ENCODE data around the gene PTGS1.
"Not testable (repeated sequence)": the region's sequence is repeated elsewhere in the genome, so short reads cannot be mapped to it uniquely, and the experiment has no call there.

PTGS1 gene

GRCh38 chr9:122370869-122371755 lies at the start of gene PTGS1:
Gene PTGS1 (plus strand): TSS chr9:122371024. CDS start chr9:122371085, 61 bp downstream.
- H3K4me3 ChIP-seq (ENCODE audit: low read length in 2 of 2), result peak within 1 kb of the TSS; percentile 52 to 71
- H3K27ac ChIP-seq (ENCODE audit: low read depth in 2 of 2, low read length in 2 of 2), result peak within 1 kb of the TSS; percentile 50 to 70
- peaks cover 15 to 17% of the 10 kb centered on the region in 2 donors for H3K4me1 ChIP-seq (ENCODE audit: control insufficient read depth in 2 of 2, insufficient read depth in 2 of 2, low read length in 2 of 2)
- H3K36me3 ChIP-seq (ENCODE audit: control insufficient read depth in 2 of 2, insufficient read depth in 2 of 2, low read length in 2 of 2), result no peaks in the 10 kb centered on the region
- H3K27me3 ChIP-seq (ENCODE audit: control insufficient read depth in 2 of 2, insufficient read depth in 2 of 2, low read length in 2 of 2), result peaks cover 0 to 3% of the 10 kb centered on the region in 2 donors
- H3K9ac ChIP-seq (ENCODE audit: low read depth in 1 of 2, low read length in 2 of 2), result peak within 1 kb of the TSS; percentile 44 to 45
- no peaks in the 10 kb centered on the region for H3K9me3 ChIP-seq (ENCODE audit: control insufficient read depth in 2 of 2, low read length in 2 of 2)

- H3K27me3 ChIP-seq (ENCODE audit: control insufficient read depth in 2 of 2, insufficient read depth in 2 of 2, low read length in 2 of 2), result no peaks in the 10 kb centered on the region
- H3K9me3 ChIP-seq (ENCODE audit: control insufficient read depth in 2 of 2, low read length in 2 of 2), result no peaks in the 10 kb centered on the region
- H3K36me3 ChIP-seq (ENCODE audit: control insufficient read depth in 2 of 2, insufficient read depth in 2 of 2, low read length in 2 of 2), result peaks cover 17 to 18% of the 10 kb centered on the region in 2 donors
- H3K27ac ChIP-seq (ENCODE audit: low read depth in 2 of 2, low read length in 2 of 2), result no peak overlapping the region
- H3K9ac ChIP-seq (ENCODE audit: low read depth in 1 of 2, low read length in 2 of 2), result no peak overlapping the region
- no peak overlapping the region for H3K4me3 ChIP-seq (ENCODE audit: low read length in 2 of 2)
- H3K4me1 ChIP-seq (ENCODE audit: control insufficient read depth in 2 of 2, insufficient read depth in 2 of 2, low read length in 2 of 2), result no peaks in the 10 kb centered on the region
Observed at GRCh38 chr9:122322553-122322952, 48.3 kb upstream of the PTGS1 start.

- H3K4me3 ChIP-seq (ENCODE audit: low read length in 2 of 2); H3K4me1 ChIP-seq (ENCODE audit: control insufficient read depth in 2 of 2, insufficient read depth in 2 of 2, low read length in 2 of 2); H3K27ac ChIP-seq (ENCODE audit: low read depth in 2 of 2, low read length in 2 of 2); H3K9me3 ChIP-seq (ENCODE audit: control insufficient read depth in 2 of 2, low read length in 2 of 2); H3K9ac ChIP-seq (ENCODE audit: low read depth in 1 of 2, low read length in 2 of 2); H3K27me3 ChIP-seq (ENCODE audit: control insufficient read depth in 2 of 2, insufficient read depth in 2 of 2, low read length in 2 of 2): not testable (repeated sequence)
- H3K36me3 ChIP-seq (ENCODE audit: control insufficient read depth in 2 of 2, insufficient read depth in 2 of 2, low read length in 2 of 2), result peaks cover 17 to 19% of the 10 kb centered on the region in 2 donors
Observed at GRCh38 chr9:122324665-122325064, 46.2 kb upstream of the PTGS1 start.

GRCh38 chr9:122325124-122325523 lies 45.7 kb upstream of the PTGS1 start:
- Histone ChIP-seq H3K27me3 (ENCODE audit: control insufficient read depth in 2 of 2, insufficient read depth in 2 of 2, low read length in 2 of 2) (no peaks in the 10 kb centered on the region), H3K27ac (ENCODE audit: low read depth in 2 of 2, low read length in 2 of 2) (no peak overlapping the region), H3K36me3 (ENCODE audit: control insufficient read depth in 2 of 2, insufficient read depth in 2 of 2, low read length in 2 of 2) (peaks cover 17 to 19% of the 10 kb centered on the region in 2 donors), H3K4me1 (ENCODE audit: control insufficient read depth in 2 of 2, insufficient read depth in 2 of 2, low read length in 2 of 2) (no peaks in the 10 kb centered on the region), H3K4me3 (ENCODE audit: low read length in 2 of 2) (no peak overlapping the region), H3K9me3 (ENCODE audit: control insufficient read depth in 2 of 2, low read length in 2 of 2) (no peaks in the 10 kb centered on the region), H3K9ac (ENCODE audit: low read depth in 1 of 2, low read length in 2 of 2) (no peak overlapping the region)

GRCh38 chr9:122327175-122327574 lies 43.6 kb upstream of the PTGS1 start:
- Histone ChIP-seq H3K36me3 (ENCODE audit: control insufficient read depth in 2 of 2, insufficient read depth in 2 of 2, low read length in 2 of 2) (peaks cover 17 to 19% of the 10 kb centered on the region in 2 donors), H3K9me3 (ENCODE audit: control insufficient read depth in 2 of 2, low read length in 2 of 2) (no peaks in the 10 kb centered on the region), H3K9ac (ENCODE audit: low read depth in 1 of 2, low read length in 2 of 2) (no peak overlapping the region), H3K4me1 (ENCODE audit: control insufficient read depth in 2 of 2, insufficient read depth in 2 of 2, low read length in 2 of 2) (no peaks in the 10 kb centered on the region), H3K27me3 (ENCODE audit: control insufficient read depth in 2 of 2, insufficient read depth in 2 of 2, low read length in 2 of 2) (no peaks in the 10 kb centered on the region), H3K4me3 (ENCODE audit: low read length in 2 of 2) (no peak overlapping the region), H3K27ac (ENCODE audit: low read depth in 2 of 2, low read length in 2 of 2) (no peak overlapping the region)

- Histone ChIP-seq H3K9me3 (ENCODE audit: control insufficient read depth in 2 of 2, low read length in 2 of 2) (no peaks in the 10 kb centered on the region), H3K27ac (ENCODE audit: low read depth in 2 of 2, low read length in 2 of 2) (no peak overlapping the region), H3K9ac (ENCODE audit: low read depth in 1 of 2, low read length in 2 of 2) (no peak overlapping the region), H3K36me3 (ENCODE audit: control insufficient read depth in 2 of 2, insufficient read depth in 2 of 2, low read length in 2 of 2) (peaks cover 0 to 4% of the 10 kb centered on the region in 2 donors), H3K27me3 (ENCODE audit: control insufficient read depth in 2 of 2, insufficient read depth in 2 of 2, low read length in 2 of 2) (no peaks in the 10 kb centered on the region), H3K4me1 (ENCODE audit: control insufficient read depth in 2 of 2, insufficient read depth in 2 of 2, low read length in 2 of 2) (no peaks in the 10 kb centered on the region), H3K4me3 (ENCODE audit: low read length in 2 of 2) (no peak overlapping the region)
Observed at GRCh38 chr9:122329597-122329996, 41.2 kb upstream of the PTGS1 start.

GRCh38 chr9:122330466-122330865 lies 40.4 kb upstream of the PTGS1 start:
- not testable (repeated sequence) for H3K27ac ChIP-seq (ENCODE audit: low read depth in 2 of 2, low read length in 2 of 2); H3K9ac ChIP-seq (ENCODE audit: low read depth in 1 of 2, low read length in 2 of 2); H3K9me3 ChIP-seq (ENCODE audit: control insufficient read depth in 2 of 2, low read length in 2 of 2); H3K4me1 ChIP-seq (ENCODE audit: control insufficient read depth in 2 of 2, insufficient read depth in 2 of 2, low read length in 2 of 2); H3K4me3 ChIP-seq (ENCODE audit: low read length in 2 of 2); H3K27me3 ChIP-seq (ENCODE audit: control insufficient read depth in 2 of 2, insufficient read depth in 2 of 2, low read length in 2 of 2); H3K36me3 ChIP-seq (ENCODE audit: control insufficient read depth in 2 of 2, insufficient read depth in 2 of 2, low read length in 2 of 2)

- Histone ChIP-seq H3K36me3 (ENCODE audit: control insufficient read depth in 2 of 2, insufficient read depth in 2 of 2, low read length in 2 of 2) (peaks cover 0 to 4% of the 10 kb centered on the region in 2 donors), H3K4me1 (ENCODE audit: control insufficient read depth in 2 of 2, insufficient read depth in 2 of 2, low read length in 2 of 2) (no peaks in the 10 kb centered on the region), H3K27ac (ENCODE audit: low read depth in 2 of 2, low read length in 2 of 2) (no peak overlapping the region)
Observed at GRCh38 chr9:122331523-122331927, 39.3 kb upstream of the PTGS1 start.

GRCh38 chr9:122332083-122332482 lies 38.7 kb upstream of the PTGS1 start:
- no peak overlapping the region for H3K4me3 ChIP-seq (ENCODE audit: low read length in 2 of 2)
- no peak overlapping the region for H3K9ac ChIP-seq (ENCODE audit: low read depth in 1 of 2, low read length in 2 of 2)
- H3K27ac ChIP-seq (ENCODE audit: low read depth in 2 of 2, low read length in 2 of 2), result no peak overlapping the region

More at GRCh38 chr9:122331523-122331927, 39.3 kb upstream of the PTGS1 start:
- Histone ChIP-seq H3K9ac (ENCODE audit: low read depth in 1 of 2, low read length in 2 of 2) (no peak overlapping the region), H3K4me3 (ENCODE audit: low read length in 2 of 2) (no peak overlapping the region), H3K27me3 (ENCODE audit: control insufficient read depth in 2 of 2, insufficient read depth in 2 of 2, low read length in 2 of 2) (no peaks in the 10 kb centered on the region), H3K9me3 (ENCODE audit: control insufficient read depth in 2 of 2, low read length in 2 of 2) (no peaks in the 10 kb centered on the region)

GRCh38 chr9:122332644-122333043 lies 38.2 kb upstream of the PTGS1 start:
- Histone ChIP-seq H3K27me3 (ENCODE audit: control insufficient read depth in 2 of 2, insufficient read depth in 2 of 2, low read length in 2 of 2) (no peaks in the 10 kb centered on the region), H3K9ac (ENCODE audit: low read depth in 1 of 2, low read length in 2 of 2) (no peak overlapping the region), H3K36me3 (ENCODE audit: control insufficient read depth in 2 of 2, insufficient read depth in 2 of 2, low read length in 2 of 2) (peaks cover 0 to 4% of the 10 kb centered on the region in 2 donors), H3K27ac (ENCODE audit: low read depth in 2 of 2, low read length in 2 of 2) (no peak overlapping the region), H3K4me3 (ENCODE audit: low read length in 2 of 2) (no peak overlapping the region), H3K4me1 (ENCODE audit: control insufficient read depth in 2 of 2, insufficient read depth in 2 of 2, low read length in 2 of 2) (no peaks in the 10 kb centered on the region), H3K9me3 (ENCODE audit: control insufficient read depth in 2 of 2, low read length in 2 of 2) (no peaks in the 10 kb centered on the region)

More at GRCh38 chr9:122332083-122332482, 38.7 kb upstream of the PTGS1 start:
- Histone ChIP-seq H3K9me3 (ENCODE audit: control insufficient read depth in 2 of 2, low read length in 2 of 2) (no peaks in the 10 kb centered on the region), H3K36me3 (ENCODE audit: control insufficient read depth in 2 of 2, insufficient read depth in 2 of 2, low read length in 2 of 2) (peaks cover 0 to 4% of the 10 kb centered on the region in 2 donors), H3K27me3 (ENCODE audit: control insufficient read depth in 2 of 2, insufficient read depth in 2 of 2, low read length in 2 of 2) (no peaks in the 10 kb centered on the region), H3K4me1 (ENCODE audit: control insufficient read depth in 2 of 2, insufficient read depth in 2 of 2, low read length in 2 of 2) (no peaks in the 10 kb centered on the region)
